Hepatocyte (in vitro differentiated cells): Measurements from ENCODE around the gene ITPR2. TPM values are rescaled to one million over a fixed set of nuclear protein-coding genes. Genes with fewer than 3 reads are reported as not detected.
A peak's percentile ranks its signal among the peaks of the same experiment; 100 is the strongest.

Experiments used
- DNase-seq: peaks from one replicate; pipeline ENCODE4 v3.0.0-alpha.2; 2016; ENCODE audit warnings: low spot score
- H2AFZ ChIP-seq: fragments of 200-600 bp; sonication (generic); 2 replicates; pipeline ENCODE4 v1.6.0; 2016; ENCODE audit warnings: antibody characterized with exemption, mild to moderate bottlenecking
- H3K27ac ChIP-seq: fragments of 200-600 bp; sonication (generic); 2 replicates; pipeline ENCODE4 v1.5.1; 2016; ENCODE audit warnings: mild to moderate bottlenecking
- H3K27me3 ChIP-seq: fragments of 200-600 bp; sonication (generic); 2 replicates; pipeline ENCODE4 v1.6.1; 2016
- H3K36me3 ChIP-seq: fragments of 200-600 bp; sonication (generic); replicated peaks from 2 replicates; pipeline ENCODE4 v1.5.1; 2016; ENCODE audit warnings: low read depth; ENCODE audit not compliant: insufficient read depth
- H3K4me1 ChIP-seq: fragments of 200-600 bp; sonication (generic); 2 replicates; pipeline ENCODE4 v1.5.1; 2016; ENCODE audit warnings: mild to moderate bottlenecking, moderate library complexity; ENCODE audit not compliant: insufficient read depth
- H3K4me2 ChIP-seq: fragments of 200-600 bp; sonication (generic); 2 replicates; pipeline ENCODE4 v1.6.0; 2016
- H3K4me3 ChIP-seq: fragments of 200-600 bp; sonication (generic); 2 replicates; pipeline ENCODE4 v1.5.1; 2016; ENCODE audit warnings: mild to moderate bottlenecking
- H3K79me2 ChIP-seq: fragments of 200-600 bp; sonication (generic); 2 replicates; pipeline ENCODE4 v1.6.0; 2017; ENCODE audit warnings: mild to moderate bottlenecking
- H3K9me2 ChIP-seq: fragments of 200-600 bp; sonication (generic); replicated peaks from 2 replicates; pipeline ENCODE4 v1.6.0; 2017; ENCODE audit warnings: mild to moderate bottlenecking; ENCODE audit not compliant: insufficient read depth
- H3K9me3 ChIP-seq: fragments of 200-600 bp; sonication (generic); 2 replicates; pipeline ENCODE4 v1.5.1; 2016; ENCODE audit warnings: low read depth, mild to moderate bottlenecking
- H4K20me1 ChIP-seq: fragments of 200-600 bp; sonication (generic); 2 replicates; pipeline ENCODE4 v1.6.0; 2016; ENCODE audit warnings: mild to moderate bottlenecking; ENCODE audit not compliant: insufficient read depth, poor library complexity, severe bottlenecking
- EZH2 ChIP-seq: fragments of 200-600 bp; sonication (generic); IDR thresholded peaks from 2 replicates; pipeline ENCODE4 v1.6.1; 2016; ENCODE audit warnings: antibody characterized with exemption, mild to moderate bottlenecking, borderline replicate concordance
- EZH2phosphoT487 ChIP-seq: fragments of 200-600 bp; sonication (generic); IDR thresholded peaks from one replicate; pipeline ENCODE4 v1.6.1; 2018; ENCODE audit warnings: antibody characterized with exemption, mild to moderate bottlenecking, low read depth, moderate library complexity; ENCODE audit not compliant: unreplicated experiment, severe bottlenecking
- WGBS: methylation state at CpG from one replicate; pipeline ENCODE4 v1.1.6; 2016; ENCODE audit warnings: low lambda C conversion rate; ENCODE audit errors: missing lambda C conversion rate; 5-methylcytosine and 5-hydroxymethylcytosine counted together
- polyA plus RNA-seq: library from polyadenylated mRNA; unstranded; fragments of >200 nt; fragmentation: Nextera tagmentation; extraction: Ambion mirVana; gene quantifications from 2 replicates; pipeline ENCODE4 v1.2.1, GENCODE V29; 2016
- total RNA-seq: library from RNA; depleted of rRNA; stranded (reverse); fragments of >200 nt; gene quantifications from 2 replicates; pipeline ENCODE4 v1.2.3, GENCODE V29; 2014
- TF ChIP-seq, protein P1 (sequence below): fragments of 200-600 bp; sonication (generic); IDR thresholded peaks from 2 replicates; pipeline ENCODE4 v1.5.1; 2016; ENCODE audit warnings: antibody characterized with exemption, mild to moderate bottlenecking; ENCODE audit not compliant: poor library complexity

ITPR2 gene
- total and polyA plus RNA-seq, 2 experiments from 2014 or later, result 22.0 to 51.4 TPM

DNA sequence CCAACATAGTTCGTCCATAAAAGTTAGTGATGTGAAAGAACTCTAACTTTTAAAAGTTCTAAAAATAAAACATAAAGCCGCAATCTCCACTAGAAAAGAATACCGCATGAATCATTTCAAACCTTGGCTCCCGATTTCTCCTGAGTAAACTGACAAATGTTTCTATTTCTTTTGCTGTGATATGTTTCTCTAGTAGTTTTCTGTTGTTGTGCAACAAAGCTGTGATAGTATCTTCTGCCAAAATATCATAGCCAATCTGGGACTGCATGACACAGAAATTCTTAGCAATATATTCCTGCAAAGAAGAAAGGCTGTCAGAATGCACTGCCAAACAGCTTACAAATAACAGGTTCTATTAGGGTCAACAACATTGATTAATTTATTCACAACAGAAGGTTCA is 174.0 kb downstream of the ITPR2 start:
- DNase-seq, result no peak
- TF ChIP-seq EZH2phosphoT487 (no peak), EZH2 (no peak)
- TF ChIP-seq, protein P1, sequence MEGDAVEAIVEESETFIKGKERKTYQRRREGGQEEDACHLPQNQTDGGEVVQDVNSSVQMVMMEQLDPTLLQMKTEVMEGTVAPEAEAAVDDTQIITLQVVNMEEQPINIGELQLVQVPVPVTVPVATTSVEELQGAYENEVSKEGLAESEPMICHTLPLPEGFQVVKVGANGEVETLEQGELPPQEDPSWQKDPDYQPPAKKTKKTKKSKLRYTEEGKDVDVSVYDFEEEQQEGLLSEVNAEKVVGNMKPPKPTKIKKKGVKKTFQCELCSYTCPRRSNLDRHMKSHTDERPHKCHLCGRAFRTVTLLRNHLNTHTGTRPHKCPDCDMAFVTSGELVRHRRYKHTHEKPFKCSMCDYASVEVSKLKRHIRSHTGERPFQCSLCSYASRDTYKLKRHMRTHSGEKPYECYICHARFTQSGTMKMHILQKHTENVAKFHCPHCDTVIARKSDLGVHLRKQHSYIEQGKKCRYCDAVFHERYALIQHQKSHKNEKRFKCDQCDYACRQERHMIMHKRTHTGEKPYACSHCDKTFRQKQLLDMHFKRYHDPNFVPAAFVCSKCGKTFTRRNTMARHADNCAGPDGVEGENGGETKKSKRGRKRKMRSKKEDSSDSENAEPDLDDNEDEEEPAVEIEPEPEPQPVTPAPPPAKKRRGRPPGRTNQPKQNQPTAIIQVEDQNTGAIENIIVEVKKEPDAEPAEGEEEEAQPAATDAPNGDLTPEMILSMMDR, result no peak

DNA sequence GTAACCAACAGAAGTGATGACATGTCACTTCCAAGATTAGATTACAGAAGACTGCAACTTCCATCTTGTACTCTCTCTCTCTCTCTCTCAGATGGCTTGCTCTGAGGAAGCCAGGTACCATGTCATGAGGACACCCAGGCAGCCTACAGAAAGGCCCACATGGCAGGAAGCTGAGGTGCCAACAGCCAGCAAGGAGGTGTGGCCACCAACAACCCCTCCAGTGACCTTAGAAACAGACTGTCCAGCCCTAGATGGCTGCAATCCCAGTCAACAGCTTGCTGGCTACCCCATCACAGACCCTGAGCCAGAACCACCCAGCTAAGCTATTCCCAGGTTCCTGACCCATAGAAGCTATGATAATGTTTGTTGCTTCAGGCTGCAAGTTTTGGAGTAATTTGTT is 178.4 kb downstream of the ITPR2 start:
- H2AFZ ChIP-seq, result no peak overlapping the region
- H3K9me3 ChIP-seq, result no peaks in the 10 kb centered on the region
- no peaks in the 10 kb centered on the region for H4K20me1 ChIP-seq
- DNase-seq, result no peak
- no peak overlapping the region for H3K4me2 ChIP-seq
- no peaks in the 10 kb centered on the region for H3K27me3 ChIP-seq
- no peak overlapping the region for H3K27ac ChIP-seq
- H3K9me2 ChIP-seq, result no peaks in the 10 kb centered on the region
- no peaks in the 10 kb centered on the region for H3K4me1 ChIP-seq
- H3K79me2 ChIP-seq, result no peaks in the 10 kb centered on the region
- no peaks in the 10 kb centered on the region for H3K36me3 ChIP-seq
- TF ChIP-seq EZH2, result no peak
- TF ChIP-seq, protein P1, result no peak
- no peak for TF ChIP-seq EZH2phosphoT487
- no peak overlapping the region for H3K4me3 ChIP-seq

More for the DNA sequence above, 174.0 kb downstream of the ITPR2 start:
- Histone ChIP-seq H3K4me1 (no peaks in the 10 kb centered on the region), H3K4me2 (no peak overlapping the region), H3K4me3 (no peak overlapping the region), H4K20me1 (no peaks in the 10 kb centered on the region), H3K79me2 (no peaks in the 10 kb centered on the region), H3K36me3 (no peaks in the 10 kb centered on the region), H3K27ac (no peak overlapping the region), H3K9me2 (no peaks in the 10 kb centered on the region), H2AFZ (no peak overlapping the region), H3K27me3 (no peaks in the 10 kb centered on the region), H3K9me3 (no peaks in the 10 kb centered on the region)
- 74% methylated on average over 4 of the region's 4 CpGs for WGBS

DNA sequence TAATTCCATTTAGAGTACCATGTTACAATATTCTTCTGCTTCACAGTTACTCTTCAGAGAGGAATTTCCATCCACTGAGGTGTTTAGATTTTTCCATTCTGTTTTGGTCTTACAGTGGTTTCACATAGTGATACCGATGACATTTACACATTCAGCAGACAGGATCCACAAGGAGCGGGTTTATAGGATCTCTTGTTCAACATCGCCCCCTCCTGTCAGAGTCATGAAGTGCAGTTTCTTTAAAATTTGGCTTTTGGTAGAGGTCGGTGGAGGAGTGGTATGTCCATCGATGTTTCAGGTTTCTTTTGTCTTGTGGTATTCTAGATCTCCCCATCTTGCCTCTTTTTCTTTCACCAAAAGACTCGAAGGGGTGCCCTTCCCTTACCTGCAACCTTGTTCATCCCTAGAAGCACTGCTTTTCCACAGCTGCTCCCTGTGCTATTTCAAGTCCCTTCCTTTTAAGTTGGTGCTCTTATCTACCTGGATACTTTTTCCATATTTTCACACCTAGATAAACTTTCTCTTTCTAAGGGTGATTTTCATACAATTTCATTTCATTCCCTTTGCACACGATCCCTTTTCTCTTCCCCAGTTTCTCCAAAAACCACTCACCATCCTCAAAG is 181.3 kb downstream of the ITPR2 start:
- H3K36me3 ChIP-seq, result no peaks in the 10 kb centered on the region
- no peaks in the 10 kb centered on the region for H4K20me1 ChIP-seq
- H3K27ac ChIP-seq, result no peak overlapping the region
- no peak overlapping the region for H2AFZ ChIP-seq
- no peak for TF ChIP-seq EZH2phosphoT487
- TF ChIP-seq, protein P1, result peak; percentile 75
- no peak for TF ChIP-seq EZH2
- H3K4me3 ChIP-seq, result no peak overlapping the region
- H3K79me2 ChIP-seq, result no peaks in the 10 kb centered on the region
- H3K9me3 ChIP-seq, result no peaks in the 10 kb centered on the region
- no peaks in the 10 kb centered on the region for H3K9me2 ChIP-seq
- peak; percentile 65 for DNase-seq
- H3K4me1 ChIP-seq, result no peaks in the 10 kb centered on the region
- H3K4me2 ChIP-seq, result no peak overlapping the region
- no peaks in the 10 kb centered on the region for H3K27me3 ChIP-seq
- WGBS, result 48% methylated on average over 7 of the region's 7 CpGs

DNA sequence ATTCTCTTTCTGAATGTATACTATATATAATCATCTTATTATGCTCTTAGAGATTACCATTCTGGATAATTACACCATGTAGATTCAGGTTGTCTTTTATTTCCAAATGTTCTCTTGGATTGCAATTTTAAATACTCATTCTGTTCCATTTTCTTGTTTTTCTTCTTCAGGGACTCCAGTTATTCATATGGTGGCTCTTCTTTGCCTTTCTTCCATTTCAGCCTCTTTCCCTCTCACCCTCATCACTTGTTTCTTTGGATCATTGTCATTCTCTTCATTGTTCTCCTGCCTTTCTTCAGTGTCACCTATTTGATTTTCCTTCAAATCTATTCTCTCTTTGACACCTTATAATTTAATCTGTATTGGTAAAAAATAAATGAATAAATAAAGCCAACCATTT is 182.0 kb downstream of the ITPR2 start:
- H3K9me3 ChIP-seq, result no peaks in the 10 kb centered on the region
- no peak overlapping the region for H3K4me2 ChIP-seq
- no peak overlapping the region for H3K27ac ChIP-seq
- H3K9me2 ChIP-seq, result no peaks in the 10 kb centered on the region
- no peaks in the 10 kb centered on the region for H3K27me3 ChIP-seq
- DNase-seq, result no peak
- H2AFZ ChIP-seq, result no peak overlapping the region
- H3K79me2 ChIP-seq, result no peaks in the 10 kb centered on the region
- no peaks in the 10 kb centered on the region for H3K4me1 ChIP-seq
- H4K20me1 ChIP-seq, result no peaks in the 10 kb centered on the region
- no peaks in the 10 kb centered on the region for H3K36me3 ChIP-seq
- TF ChIP-seq EZH2 (no peak), EZH2phosphoT487 (no peak)
- TF ChIP-seq, protein P1, result no peak
- no peak overlapping the region for H3K4me3 ChIP-seq
